Pancreas (tissue), 10 donors: ENCODE results near the gene CTSE. TPM values are rescaled to one million over a fixed set of nuclear protein-coding genes. Genes with fewer than 3 reads are reported as not detected.

Experiments
- ATAC-seq, 4 donors: fragments of 200-7000 bp; cut with Tn5 transposase; one replicate each; pipeline versions ENCODE4 v1.8.0 to v1.9.1; 2020; ENCODE audit warnings: mild to moderate bottlenecking in 4 of 4, moderate library complexity in 4 of 4
- DNase-seq, 6 donors: peaks; one replicate each; pipeline ENCODE4 v3.0.0-alpha.2; 2020
- FAIRE-seq: peaks from 2 replicates; lab custom pipeline; 2012; peaks lifted over from hg19 to GRCh38; lab: Jason Lieb, UNC
- H3K27ac ChIP-seq, 4 donors: fragments of 200-600 bp; sonication (generic); 1 replicate in 3 of 4; 2 replicates in 1 of 4; pipeline versions ENCODE4 v1.5.0 to v1.8.0; 2020
- H3K27me3 ChIP-seq, 4 donors: fragments of 200-600 bp; one replicate each; pipeline ENCODE4 v1.8.0; 2021
- H3K36me3 ChIP-seq, 3 donors: fragments of 200-600 bp; sonication (generic) in 1 of 3; one replicate each; pipeline versions ENCODE4 v1.5.0 to v1.8.0; 2020 to 2021
- H3K4me1 ChIP-seq, 3 donors: fragments of 200-600 bp; one replicate each; pipeline ENCODE4 v1.8.0; 2021
- H3K4me3 ChIP-seq, 4 donors: fragments of 200-600 bp; sonication (generic) in 2 of 4; one replicate each; pipeline versions ENCODE4 v1.5.0 to v1.8.0; 2020 to 2021
- H3K9me3 ChIP-seq, 4 donors: fragments of 200-600 bp; one replicate each; pipeline ENCODE4 v1.8.0; 2021
- CTCF ChIP-seq, 4 donors: fragments of 200-600 bp; sonication (generic) in 3 of 4; IDR thresholded peaks; one replicate each; pipeline versions ENCODE4 v1.5.0 to v1.8.0; 2021; ENCODE audit warnings: antibody characterized with exemption in 4 of 4
- WGBS, 2 donors: extraction: QIAGEN DNeasy Blood & Tissue Kit; methylation state at CpG; one replicate each; pipeline ENCODE4 v1.1.7; 2013; 5-methylcytosine and 5-hydroxymethylcytosine counted together
- intact Hi-C, 3 donors: fragments of 100-400 bp; cut with DNase I; formaldehyde crosslinking; loops; one replicate each; pipeline versions ENCODE4 v1.11.1 to v1.14.2; 2022
- polyA plus RNA-seq, 2 donors: library from polyadenylated mRNA; stranded (reverse); fragments of 200-250 nt; gene quantifications; one replicate each; pipeline ENCODE4 v1.2.3, GENCODE V29; 2013
- total RNA-seq, 6 donors: library from RNA; stranded (reverse); fragmentation: NEBNext Ultra II Directional in 4 of 6; extraction: Animal tissue kit (Norgen Biotek cat#: 25700) in 4 of 6; gene quantifications; one replicate each; pipeline versions ENCODE4 v1.2.1 to v1.2.4, GENCODE V29; 2021 to 2023
- donor health status: healthy with polysubstance abuse.
- donor health status: DM: no; HTN: no; CAD: no; lungs with moderate emphysema.
- donor health status: DM: no; HTN: no; CAD: no.
- donor health status: control.
- donor health status: control.
- donor health status: Bipolar disorder and iron deficiency.
- donor health status: DM: yes; HTN: yes; CAD: no.
- donor health status: DM: no; HTN: no; CAD: no.
- donor health status: DM: no; HTN: no; CAD: no.
- donor health status: DM: yes; HTN: yes; CAD: no.

The CTSE gene
- total and polyA plus RNA-seq, 8 donors = 0.51 to 42.4 (median 2.6) TPM

- H3K4me1 ChIP-seq = no peaks in the 10 kb centered on the region
- ATAC-seq (peak in 3 of 4 donors; percentile 63 to 74 (median 65)), FAIRE-seq (no peak), DNase-seq (peak in 1 of 6 donors; percentile 19)
- H3K4me3 ChIP-seq = no peak overlapping the region
- no peaks in the 10 kb centered on the region for H3K9me3 ChIP-seq
- WGBS, 2 donors = 29 to 39% methylated on average over 7 of the region's 7 CpGs
- no peaks in the 10 kb centered on the region for H3K36me3 ChIP-seq
- H3K27ac ChIP-seq = no peak overlapping the region
- no peaks in the 10 kb centered on the region for H3K27me3 ChIP-seq
- intact Hi-C loops = no loop called here
- no peak for TF ChIP-seq CTCF (IDR thresholded peaks at IDR 0.05)
Measured at GRCh38 chr1:206041640-206042039, 17.9 kb upstream of the CTSE start.

GRCh38 chr1:206040328-206040727 is 16.6 kb upstream of the CTSE start:
- no peak for DNase-seq
- Histone ChIP-seq H3K4me3 (no peak overlapping the region), H3K4me1 (no peaks in the 10 kb centered on the region), H3K27ac (no peak overlapping the region), H3K36me3 (no peaks in the 10 kb centered on the region), H3K27me3 (no peaks in the 10 kb centered on the region), H3K9me3 (no peaks in the 10 kb centered on the region)
- 69% methylated on average over 5 of the region's 5 CpGs for WGBS, 2 donors
- no peak for FAIRE-seq
- ATAC-seq = no peak
- intact Hi-C loops = no loop called here
- no peak for TF ChIP-seq CTCF (IDR thresholded peaks at IDR 0.05)

GRCh38 chr1:206039046-206039973 is 15.6 kb upstream of the CTSE start:
- no peaks in the 10 kb centered on the region for H3K27me3 ChIP-seq
- no peaks in the 10 kb centered on the region for H3K4me1 ChIP-seq
- no peaks in the 10 kb centered on the region for H3K9me3 ChIP-seq
- DNase-seq (no peak), ATAC-seq (no peak), FAIRE-seq (no peak)
- intact Hi-C loops = loop anchor here in 1 of 3 donors (5.0 kb wide), 1 partner anchor 68 kb away; no protein-coding TSS in a partner anchor
- no peaks in the 10 kb centered on the region for H3K36me3 ChIP-seq
- H3K4me3 ChIP-seq = no peak overlapping the region
- no peak overlapping the region for H3K27ac ChIP-seq
- 52 to 65% methylated on average over 7 of the region's 7 CpGs for WGBS, 2 donors
- no peak for TF ChIP-seq CTCF (IDR thresholded peaks at IDR 0.05)

- Histone ChIP-seq H3K4me3 (no peak overlapping the region), H3K9me3 (no peaks in the 10 kb centered on the region), H3K27ac (no peak overlapping the region), H3K27me3 (no peaks in the 10 kb centered on the region), H3K4me1 (no peaks in the 10 kb centered on the region), H3K36me3 (no peaks in the 10 kb centered on the region)
- 87 to 89% methylated on average over 9 of the region's 9 CpGs for WGBS, 2 donors
- FAIRE-seq (no peak), DNase-seq (no peak), ATAC-seq (no peak)
- intact Hi-C loops = loop anchor here in 1 of 3 donors (5.0 kb wide), 1 partner anchor 70 kb away; no protein-coding TSS in a partner anchor
- no peak for TF ChIP-seq CTCF (IDR thresholded peaks at IDR 0.05)
Measured at GRCh38 chr1:206037581-206037980, 13.9 kb upstream of the CTSE start.
